OCI-LY7 (cell line): ENCODE data around the gene GALNT1.

Experiments used
- EZH2phosphoT487 ChIP-seq: fragments of 200-600 bp; sonication (generic); IDR thresholded peaks from 2 replicates; pipeline ENCODE4 v1.6.1; 2018; ENCODE audit warnings: low read depth, borderline replicate concordance, mild to moderate bottlenecking, mixed run types, antibody characterized with exemption, low read length, moderate library complexity, mixed read lengths
- TF ChIP-seq, protein P1 (sequence below): fragments of 200-600 bp; sonication (generic); conservative IDR thresholded peaks from 2 replicates; pipeline ENCODE4 v1.5.1; 2014; ENCODE audit warnings: mild to moderate bottlenecking, antibody characterized with exemption, low read length, moderate library complexity, mixed read lengths

DNA sequence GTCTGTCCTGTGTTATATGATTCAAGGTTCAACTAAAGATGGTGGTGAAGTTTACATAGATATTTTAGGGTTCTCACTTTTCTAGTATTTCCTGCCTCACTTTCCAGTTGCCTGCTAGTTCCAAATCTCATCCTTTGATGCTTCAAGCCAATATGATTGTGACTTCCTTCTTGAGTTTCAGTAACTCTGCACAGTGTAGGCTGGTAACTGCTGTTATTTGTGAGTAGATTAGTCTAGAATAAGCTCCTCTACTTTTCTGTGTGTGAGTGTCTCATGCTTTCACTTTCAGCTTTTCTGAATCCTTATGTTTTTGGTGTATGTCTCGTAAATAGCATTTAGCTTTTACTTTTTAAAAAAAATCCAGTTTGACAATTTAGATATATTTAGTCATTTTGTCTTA is 42.6 kb downstream of the GALNT1 start:
- TF ChIP-seq, protein P1, sequence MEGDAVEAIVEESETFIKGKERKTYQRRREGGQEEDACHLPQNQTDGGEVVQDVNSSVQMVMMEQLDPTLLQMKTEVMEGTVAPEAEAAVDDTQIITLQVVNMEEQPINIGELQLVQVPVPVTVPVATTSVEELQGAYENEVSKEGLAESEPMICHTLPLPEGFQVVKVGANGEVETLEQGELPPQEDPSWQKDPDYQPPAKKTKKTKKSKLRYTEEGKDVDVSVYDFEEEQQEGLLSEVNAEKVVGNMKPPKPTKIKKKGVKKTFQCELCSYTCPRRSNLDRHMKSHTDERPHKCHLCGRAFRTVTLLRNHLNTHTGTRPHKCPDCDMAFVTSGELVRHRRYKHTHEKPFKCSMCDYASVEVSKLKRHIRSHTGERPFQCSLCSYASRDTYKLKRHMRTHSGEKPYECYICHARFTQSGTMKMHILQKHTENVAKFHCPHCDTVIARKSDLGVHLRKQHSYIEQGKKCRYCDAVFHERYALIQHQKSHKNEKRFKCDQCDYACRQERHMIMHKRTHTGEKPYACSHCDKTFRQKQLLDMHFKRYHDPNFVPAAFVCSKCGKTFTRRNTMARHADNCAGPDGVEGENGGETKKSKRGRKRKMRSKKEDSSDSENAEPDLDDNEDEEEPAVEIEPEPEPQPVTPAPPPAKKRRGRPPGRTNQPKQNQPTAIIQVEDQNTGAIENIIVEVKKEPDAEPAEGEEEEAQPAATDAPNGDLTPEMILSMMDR = no peak
- no peak for TF ChIP-seq EZH2phosphoT487
